Measurements from ENCODE around the gene CNOT9. TPM values are rescaled to one million over a fixed set of nuclear protein-coding genes. Genes with fewer than 3 reads are reported as not detected.

The CNOT9 gene
- total and polyA plus RNA-seq, 4 donors = 18.0 to 39.9 (median 31.2) TPM

- Histone ChIP-seq H3K4me1 (ENCODE audit: control insufficient read depth in 5 of 5, insufficient read depth in 5 of 5, low read length in 5 of 5) (no peaks in the 10 kb centered on the region), H3K27me3 (ENCODE audit: control insufficient read depth in 3 of 3, insufficient read depth in 3 of 3, low read length in 2 of 3) (no peaks in the 10 kb centered on the region), H3K27ac (ENCODE audit: low read depth in 1 of 2, low read length in 1 of 2) (no peak overlapping the region), H3K36me3 (ENCODE audit: control insufficient read depth in 4 of 4, insufficient read depth in 4 of 4, low read length in 4 of 4) (peaks cover 32 to 71% (median 52%) of the 10 kb centered on the region in 4 donors), H3K4me3 (no peak overlapping the region), H3K9me3 (ENCODE audit: control insufficient read depth in 4 of 4, insufficient read depth in 3 of 4, low read length in 3 of 4) (peaks cover 0 to 2% (median 0%) of the 10 kb centered on the region in 4 donors), H3K9ac (ENCODE audit: insufficient read depth in 1 of 2, low read length in 2 of 2) (no peak overlapping the region)
- ATAC-seq (ENCODE audit: insufficient read depth, low FRiP score) (no peak), DNase-seq (no peak)
- TF ChIP-seq CTCF (IDR thresholded peaks at IDR 0.05; ENCODE audit: control extremely low read depth, extremely low read depth) = no peak
- 97 to 98% methylated on average over 18 of the region's 18 CpGs for WGBS, 2 donors
Measured at GRCh38 chr2:218638372-218638771, 69.7 kb downstream of the CNOT9 start.

GRCh38 chr2:218642121-218642656 lies 73.5 kb downstream of the CNOT9 start:
- DNase-seq = no peak
- WGBS, 2 donors = 94 to 96% methylated on average over 18 of the region's 18 CpGs
- no peak for ATAC-seq (ENCODE audit: insufficient read depth, low FRiP score)
- H3K36me3 ChIP-seq (ENCODE audit: control insufficient read depth in 4 of 4, insufficient read depth in 4 of 4, low read length in 4 of 4) = peaks cover 31 to 71% (median 47%) of the 10 kb centered on the region in 4 donors
- no peak overlapping the region for H3K9ac ChIP-seq (ENCODE audit: insufficient read depth in 1 of 2, low read length in 2 of 2)
- no peak overlapping the region for H3K4me3 ChIP-seq
- no peak for TF ChIP-seq CTCF (IDR thresholded peaks at IDR 0.05; ENCODE audit: control extremely low read depth, extremely low read depth)
- no peak overlapping the region for H3K27ac ChIP-seq (ENCODE audit: low read depth in 1 of 2, low read length in 1 of 2)
- H3K4me1 ChIP-seq (ENCODE audit: control insufficient read depth in 5 of 5, insufficient read depth in 5 of 5, low read length in 5 of 5) = no peaks in the 10 kb centered on the region
- no peaks in the 10 kb centered on the region for H3K27me3 ChIP-seq (ENCODE audit: control insufficient read depth in 3 of 3, insufficient read depth in 3 of 3, low read length in 2 of 3)
- H3K9me3 ChIP-seq (ENCODE audit: control insufficient read depth in 4 of 4, insufficient read depth in 3 of 4, low read length in 3 of 4) = peaks cover 0 to 2% (median 0%) of the 10 kb centered on the region in 4 donors

GRCh38 chr2:218642786-218643185 lies 74.1 kb downstream of the CNOT9 start:
- DNase-seq (no peak), ATAC-seq (ENCODE audit: insufficient read depth, low FRiP score) (no peak)
- no peaks in the 10 kb centered on the region for H3K4me1 ChIP-seq (ENCODE audit: control insufficient read depth in 5 of 5, insufficient read depth in 5 of 5, low read length in 5 of 5)
- no peak for TF ChIP-seq CTCF (IDR thresholded peaks at IDR 0.05; ENCODE audit: control extremely low read depth, extremely low read depth)
- peaks cover 26 to 69% (median 48%) of the 10 kb centered on the region in 4 donors for H3K36me3 ChIP-seq (ENCODE audit: control insufficient read depth in 4 of 4, insufficient read depth in 4 of 4, low read length in 4 of 4)
- no peaks in the 10 kb centered on the region for H3K27me3 ChIP-seq (ENCODE audit: control insufficient read depth in 3 of 3, insufficient read depth in 3 of 3, low read length in 2 of 3)
- H3K27ac ChIP-seq (ENCODE audit: low read depth in 1 of 2, low read length in 1 of 2) = no peak overlapping the region
- 91 to 94% methylated on average over 17 of the region's 17 CpGs for WGBS, 2 donors
- H3K9me3 ChIP-seq (ENCODE audit: control insufficient read depth in 4 of 4, insufficient read depth in 3 of 4, low read length in 3 of 4) = peaks cover 0 to 2% (median 0%) of the 10 kb centered on the region in 4 donors
- H3K4me3 ChIP-seq = no peak overlapping the region
- no peak overlapping the region for H3K9ac ChIP-seq (ENCODE audit: insufficient read depth in 1 of 2, low read length in 2 of 2)
